Smooth muscle cell (in vitro differentiated cells): ENCODE data around the gene VAV3. TPM values are rescaled to one million over a fixed set of nuclear protein-coding genes. Genes with fewer than 3 reads are reported as not detected.

Source experiments
- DNase-seq: peaks from one replicate; lab custom pipeline; 2025; ENCODE audit not compliant: unreplicated experiment; lab: John Stamatoyannopoulos, UW
- H2AFZ ChIP-seq: fragments of 200-600 bp; sonication (generic); 2 replicates; pipeline ENCODE4 v1.6.0; 2016; ENCODE audit warnings: antibody characterized with exemption, low read depth, mild to moderate bottlenecking
- H3F3A ChIP-seq: fragments of 200-600 bp; sonication (generic); 2 replicates; pipeline ENCODE4 v1.6.0; 2017; ENCODE audit warnings: antibody characterized with exemption, low read depth
- H3K27ac ChIP-seq: fragments of 200-600 bp; sonication (generic); 2 replicates; pipeline ENCODE4 v1.5.1; 2016; ENCODE audit warnings: low read depth, mild to moderate bottlenecking
- H3K27me3 ChIP-seq: fragments of 200-600 bp; sonication (generic); 2 replicates; pipeline ENCODE4 v1.6.1; 2016; ENCODE audit warnings: low read depth, mild to moderate bottlenecking
- H3K36me3 ChIP-seq: fragments of 200-600 bp; sonication (generic); 2 replicates; pipeline ENCODE4 v1.5.1; 2016; ENCODE audit warnings: low read depth
- H3K4me1 ChIP-seq: fragments of 200-600 bp; sonication (generic); 2 replicates; pipeline ENCODE4 v1.5.1; 2016; ENCODE audit warnings: low read depth
- H3K4me2 ChIP-seq: fragments of 200-600 bp; sonication (generic); 2 replicates; pipeline ENCODE4 v1.6.0; 2016; ENCODE audit warnings: mild to moderate bottlenecking
- H3K4me3 ChIP-seq: fragments of 200-600 bp; sonication (generic); 2 replicates; pipeline ENCODE4 v1.5.1; 2016; ENCODE audit warnings: mild to moderate bottlenecking
- H3K79me2 ChIP-seq: fragments of 200-600 bp; sonication (generic); 2 replicates; pipeline ENCODE4 v1.6.0; 2016; ENCODE audit warnings: low read depth, mild to moderate bottlenecking
- H3K9ac ChIP-seq: fragments of 200-600 bp; sonication (generic); 2 replicates; pipeline ENCODE4 v1.6.0; 2016; ENCODE audit warnings: low read depth
- H3K9me3 ChIP-seq: fragments of 200-600 bp; sonication (generic); replicated peaks from 2 replicates; pipeline ENCODE4 v1.5.1; 2016; ENCODE audit warnings: low read depth
- H4K20me1 ChIP-seq: fragments of 200-600 bp; sonication (generic); 2 replicates; pipeline ENCODE4 v1.6.0; 2016; ENCODE audit warnings: low read depth
- WGBS: methylation state at CpG from one replicate; pipeline ENCODE4 v1.1.7; 2016; ENCODE audit warnings: low lambda C conversion rate; 5-methylcytosine and 5-hydroxymethylcytosine counted together
- polyA plus RNA-seq: library from polyadenylated mRNA; unstranded; fragments of >200 nt; fragmentation: Nextera tagmentation; extraction: Ambion mirVana; gene quantifications from 2 replicates; pipeline ENCODE4 v1.2.1, GENCODE V29; 2016
- total RNA-seq: library from RNA; depleted of rRNA; stranded (reverse); fragments of >200 nt; gene quantifications from 2 replicates; pipeline ENCODE4 v1.2.3, GENCODE V29; 2014
- TF ChIP-seq, protein P1 (sequence below): fragments of 200-600 bp; sonication (generic); IDR thresholded peaks from 2 replicates; pipeline ENCODE4 v1.5.1; 2017; ENCODE audit warnings: borderline replicate concordance, mild to moderate bottlenecking, antibody characterized with exemption; ENCODE audit not compliant: insufficient read depth, poor library complexity, severe bottlenecking

The VAV3 gene
- total and polyA plus RNA-seq, 2 experiments from 2014 or later = 0.62 to 10.1 TPM

- Histone ChIP-seq H4K20me1 (no peaks in the 10 kb centered on the region), H3K27ac (no peak overlapping the region), H3K27me3 (peaks cover 5% of the 10 kb centered on the region), H2AFZ (no peak overlapping the region), H3K4me2 (no peak overlapping the region), H3K9ac (no peak overlapping the region), H3K9me3 (no peaks in the 10 kb centered on the region), H3K4me1 (no peaks in the 10 kb centered on the region), H3K4me3 (no peak overlapping the region), H3F3A (no peaks in the 10 kb centered on the region), H3K79me2 (no peaks in the 10 kb centered on the region), H3K36me3 (no peaks in the 10 kb centered on the region)
- 61% methylated on average over 6 of the region's 6 CpGs for WGBS
- TF ChIP-seq, protein P1, sequence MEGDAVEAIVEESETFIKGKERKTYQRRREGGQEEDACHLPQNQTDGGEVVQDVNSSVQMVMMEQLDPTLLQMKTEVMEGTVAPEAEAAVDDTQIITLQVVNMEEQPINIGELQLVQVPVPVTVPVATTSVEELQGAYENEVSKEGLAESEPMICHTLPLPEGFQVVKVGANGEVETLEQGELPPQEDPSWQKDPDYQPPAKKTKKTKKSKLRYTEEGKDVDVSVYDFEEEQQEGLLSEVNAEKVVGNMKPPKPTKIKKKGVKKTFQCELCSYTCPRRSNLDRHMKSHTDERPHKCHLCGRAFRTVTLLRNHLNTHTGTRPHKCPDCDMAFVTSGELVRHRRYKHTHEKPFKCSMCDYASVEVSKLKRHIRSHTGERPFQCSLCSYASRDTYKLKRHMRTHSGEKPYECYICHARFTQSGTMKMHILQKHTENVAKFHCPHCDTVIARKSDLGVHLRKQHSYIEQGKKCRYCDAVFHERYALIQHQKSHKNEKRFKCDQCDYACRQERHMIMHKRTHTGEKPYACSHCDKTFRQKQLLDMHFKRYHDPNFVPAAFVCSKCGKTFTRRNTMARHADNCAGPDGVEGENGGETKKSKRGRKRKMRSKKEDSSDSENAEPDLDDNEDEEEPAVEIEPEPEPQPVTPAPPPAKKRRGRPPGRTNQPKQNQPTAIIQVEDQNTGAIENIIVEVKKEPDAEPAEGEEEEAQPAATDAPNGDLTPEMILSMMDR = peak; percentile 79
- DNase-seq = no peak
Measured at GRCh38 chr1:107782217-107782845, 182.6 kb downstream of the VAV3 start.

- no peak overlapping the region for H3K27ac ChIP-seq
- no peaks in the 10 kb centered on the region for H4K20me1 ChIP-seq
- H3F3A ChIP-seq = no peaks in the 10 kb centered on the region
- H3K36me3 ChIP-seq = no peaks in the 10 kb centered on the region
- 88% methylated on average over 2 of the region's 2 CpGs for WGBS
- no peak overlapping the region for H3K9ac ChIP-seq
- no peak overlapping the region for H2AFZ ChIP-seq
- H3K4me3 ChIP-seq = no peak overlapping the region
- no peaks in the 10 kb centered on the region for H3K79me2 ChIP-seq
- no peaks in the 10 kb centered on the region for H3K9me3 ChIP-seq
- TF ChIP-seq, protein P1 = no peak
- no peak for DNase-seq
- H3K27me3 ChIP-seq = peaks cover 5% of the 10 kb centered on the region
- no peak overlapping the region for H3K4me2 ChIP-seq
- no peaks in the 10 kb centered on the region for H3K4me1 ChIP-seq
Measured at GRCh38 chr1:107781245-107781644, 183.7 kb downstream of the VAV3 start.

- Histone ChIP-seq H3K4me2 (no peak overlapping the region), H3K4me1 (no peaks in the 10 kb centered on the region), H3K27ac (no peak overlapping the region), H3K36me3 (no peaks in the 10 kb centered on the region), H4K20me1 (no peaks in the 10 kb centered on the region), H3K27me3 (no peaks in the 10 kb centered on the region), H3K9ac (no peak overlapping the region), H2AFZ (no peak overlapping the region), H3K4me3 (no peak overlapping the region), H3F3A (no peaks in the 10 kb centered on the region), H3K9me3 (no peaks in the 10 kb centered on the region), H3K79me2 (no peaks in the 10 kb centered on the region)
- no peak for DNase-seq
- 82% methylated on average over 3 of the region's 3 CpGs for WGBS
- TF ChIP-seq, protein P1 = no peak
Measured at GRCh38 chr1:107777664-107778047, 187.3 kb downstream of the VAV3 start.
